GM08714 (cell line): ENCODE measurements around the gene SYNDIG1.

Experiments used
- H3K4me3 ChIP-seq: fragments of 200-500 bp; sonication (Bioruptor generic); 2 replicates; pipeline ENCODE4 v1.5.1; 2014; ENCODE audit warnings: mild to moderate bottlenecking, low read length, inconsistent platforms
- ZNF274 ChIP-seq: IDR thresholded peaks from 2 replicates; pipeline ENCODE4 v1.6.1; 2012; ENCODE audit warnings: mild to moderate bottlenecking, low read depth, low read length

Gene SYNDIG1

DNA sequence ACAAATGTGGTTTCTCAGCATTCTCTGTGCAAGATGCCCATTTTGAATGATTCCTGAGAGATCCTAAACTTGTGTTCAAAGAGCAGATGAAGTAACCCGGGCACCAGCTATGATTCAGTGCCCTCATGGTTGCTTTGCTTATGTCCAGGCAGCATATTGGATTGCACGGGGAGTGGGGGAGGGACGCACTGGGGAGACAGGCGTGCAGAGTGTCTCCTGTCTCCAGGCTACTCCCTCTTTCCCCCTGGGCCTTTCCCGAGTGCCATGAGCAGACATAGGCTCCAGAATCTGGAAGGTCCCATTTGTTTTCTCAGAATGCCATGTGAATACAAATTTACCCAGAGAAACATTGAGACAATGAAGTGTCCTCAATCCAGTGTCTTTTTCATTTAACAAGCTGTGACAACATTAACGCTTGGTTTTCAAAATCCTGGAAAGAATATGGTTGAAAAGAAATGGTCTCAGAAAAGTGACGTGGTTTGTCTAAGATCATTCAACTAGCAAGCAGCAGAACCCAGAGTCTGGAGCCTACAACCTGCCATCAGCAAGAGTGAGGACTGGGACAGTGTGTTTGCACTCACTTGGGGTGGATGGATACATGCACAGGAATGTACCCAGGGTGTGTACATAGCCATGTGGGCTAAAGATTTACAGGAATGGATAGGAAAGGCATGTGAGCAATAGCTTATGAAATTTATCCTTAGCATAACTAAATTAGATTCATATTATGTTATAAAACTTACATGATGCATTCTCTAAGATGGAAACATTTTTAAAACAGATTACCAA is 4.2 kb downstream of the SYNDIG1 start:
- TF ChIP-seq ZNF274, result no peak
- H3K4me3 ChIP-seq, result no peak overlapping the region

DNA sequence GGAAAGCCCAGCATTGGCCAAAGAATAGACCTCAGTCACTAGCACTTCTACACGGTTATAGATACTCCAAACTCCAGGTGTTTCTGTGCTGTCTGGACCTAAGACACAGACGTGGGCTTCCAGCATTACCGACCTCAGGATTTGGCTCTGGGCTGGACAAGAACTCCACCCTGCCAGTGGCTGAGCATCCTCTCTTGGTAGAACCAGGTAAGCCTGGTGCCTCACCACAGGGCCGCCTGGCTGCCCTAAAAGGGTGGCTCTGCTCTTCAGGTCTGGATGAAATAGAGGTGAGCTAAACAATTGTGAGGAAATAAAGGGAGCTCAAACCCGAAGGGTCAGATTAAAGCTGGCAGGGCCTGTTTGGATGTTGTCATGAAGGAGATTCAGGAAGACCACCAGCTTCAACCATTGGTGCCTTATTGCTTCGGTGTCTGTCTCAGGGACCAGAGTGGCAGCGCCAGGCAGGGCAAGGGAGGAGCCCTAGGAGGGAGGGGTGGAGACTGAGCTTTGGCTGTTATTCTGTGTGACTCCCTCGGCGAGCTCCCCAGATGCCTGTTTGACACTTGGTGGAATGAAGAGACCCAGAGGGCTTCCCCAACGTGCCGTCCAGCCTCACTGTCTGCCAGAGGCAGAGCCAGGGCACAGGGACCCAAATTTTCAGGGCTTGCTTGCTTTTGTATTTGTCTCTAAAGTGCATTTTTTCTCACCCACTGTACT is 8.6 kb downstream of the SYNDIG1 start:
- TF ChIP-seq ZNF274, result no peak
- no peak overlapping the region for H3K4me3 ChIP-seq

DNA sequence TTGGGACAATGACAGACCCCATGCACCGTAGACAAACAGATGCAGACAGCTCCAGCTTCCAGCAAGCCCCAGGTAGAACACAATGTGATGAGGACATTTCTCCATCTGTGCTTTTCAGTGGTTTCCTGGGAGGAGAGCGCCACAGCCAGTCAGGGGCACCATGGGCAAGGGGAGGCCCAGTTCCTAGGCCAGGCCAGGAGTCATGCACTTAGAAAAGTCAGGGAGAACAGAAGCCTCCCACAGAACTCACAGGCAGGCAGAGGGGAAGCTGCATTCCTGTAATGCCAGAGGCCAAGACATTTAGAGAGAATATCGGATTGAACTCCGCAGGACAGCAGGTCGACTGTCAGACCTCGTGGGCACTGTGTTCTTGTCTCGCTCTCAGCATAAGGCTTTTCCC is 9.2 kb downstream of the SYNDIG1 start:
- no peak for TF ChIP-seq ZNF274

DNA sequence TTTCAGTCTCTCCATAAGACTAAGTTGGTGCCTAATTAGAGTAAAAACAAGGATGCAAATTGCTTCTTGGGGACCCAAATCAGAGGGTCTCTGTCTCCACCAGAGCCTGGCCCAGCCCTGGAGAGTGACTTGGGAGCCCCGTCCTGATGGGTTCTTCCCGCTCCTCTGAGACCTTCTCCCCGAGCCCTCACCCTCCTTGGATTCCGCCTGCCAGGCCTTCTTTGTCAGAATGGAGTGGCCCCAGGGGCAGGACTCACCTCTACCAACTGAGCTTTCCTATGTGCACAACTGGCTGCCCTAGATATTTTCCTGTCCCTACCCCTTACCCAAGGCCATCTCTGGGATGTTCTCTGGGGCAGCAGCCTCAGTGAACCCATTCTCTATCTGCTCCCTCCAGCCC is 9.7 kb downstream of the SYNDIG1 start:
- H3K4me3 ChIP-seq, result no peak overlapping the region
- TF ChIP-seq ZNF274, result no peak

More for the DNA sequence above, 9.2 kb downstream of the SYNDIG1 start:
- no peak overlapping the region for H3K4me3 ChIP-seq

DNA sequence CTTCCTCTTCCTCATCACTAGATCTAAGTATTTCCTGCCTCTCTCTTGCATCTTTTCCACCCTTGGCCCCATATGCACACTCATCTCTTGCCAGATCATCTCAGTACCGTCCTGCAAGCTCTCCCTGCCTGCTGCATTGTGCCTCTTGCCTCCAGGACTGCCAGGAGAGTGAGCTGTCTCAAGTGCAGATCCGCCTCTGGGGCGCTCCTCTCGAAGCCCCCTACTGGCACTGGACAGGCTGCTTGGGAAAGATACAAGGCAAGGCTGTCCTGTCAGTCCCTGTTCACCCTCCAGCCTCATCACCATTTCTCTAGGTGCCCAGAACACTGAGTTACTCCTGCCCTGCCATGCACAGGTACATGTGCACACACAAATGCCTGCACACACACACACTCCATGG is 10.2 kb downstream of the SYNDIG1 start:
- H3K4me3 ChIP-seq, result no peak overlapping the region
- no peak for TF ChIP-seq ZNF274

DNA sequence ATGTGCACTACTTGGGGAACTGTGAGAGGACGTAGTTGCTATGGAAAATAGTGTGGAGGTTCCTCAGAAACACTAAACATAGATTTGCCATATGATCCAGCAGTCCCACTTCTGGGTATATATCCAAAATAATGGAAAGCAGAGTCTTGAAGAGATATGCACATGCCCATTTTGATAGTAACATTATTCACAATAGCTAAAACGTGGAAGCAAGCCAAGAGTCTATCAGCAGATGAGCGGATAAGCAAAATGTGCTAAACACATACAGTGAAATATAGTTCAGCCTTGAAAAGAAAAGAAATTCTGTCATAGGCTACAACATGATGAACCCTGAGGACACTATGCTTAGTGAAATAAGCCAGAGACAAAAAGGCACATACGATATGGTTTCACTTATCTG is 11.1 kb downstream of the SYNDIG1 start:
- TF ChIP-seq ZNF274, result no peak
- no peak overlapping the region for H3K4me3 ChIP-seq

DNA sequence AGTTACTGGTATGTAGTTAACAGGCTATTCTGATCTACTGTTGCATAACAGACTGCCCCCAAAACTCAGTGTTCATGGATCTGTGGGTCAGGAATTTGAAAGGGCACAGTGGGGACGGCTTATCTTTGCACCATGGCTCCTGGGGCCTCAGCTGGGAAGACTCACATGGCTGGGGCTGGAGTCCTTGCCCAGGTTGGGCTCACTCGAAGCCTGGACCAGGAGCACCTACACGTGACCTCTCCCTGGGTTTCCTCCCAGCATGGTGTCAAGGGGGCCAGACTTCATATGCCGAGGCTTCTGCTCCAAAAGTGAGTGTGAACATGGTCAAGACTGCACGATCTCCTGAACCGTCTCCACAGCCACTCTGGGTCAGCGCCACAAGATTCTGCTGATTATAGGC is 11.7 kb downstream of the SYNDIG1 start:
- no peak for TF ChIP-seq ZNF274
- no peak overlapping the region for H3K4me3 ChIP-seq

DNA sequence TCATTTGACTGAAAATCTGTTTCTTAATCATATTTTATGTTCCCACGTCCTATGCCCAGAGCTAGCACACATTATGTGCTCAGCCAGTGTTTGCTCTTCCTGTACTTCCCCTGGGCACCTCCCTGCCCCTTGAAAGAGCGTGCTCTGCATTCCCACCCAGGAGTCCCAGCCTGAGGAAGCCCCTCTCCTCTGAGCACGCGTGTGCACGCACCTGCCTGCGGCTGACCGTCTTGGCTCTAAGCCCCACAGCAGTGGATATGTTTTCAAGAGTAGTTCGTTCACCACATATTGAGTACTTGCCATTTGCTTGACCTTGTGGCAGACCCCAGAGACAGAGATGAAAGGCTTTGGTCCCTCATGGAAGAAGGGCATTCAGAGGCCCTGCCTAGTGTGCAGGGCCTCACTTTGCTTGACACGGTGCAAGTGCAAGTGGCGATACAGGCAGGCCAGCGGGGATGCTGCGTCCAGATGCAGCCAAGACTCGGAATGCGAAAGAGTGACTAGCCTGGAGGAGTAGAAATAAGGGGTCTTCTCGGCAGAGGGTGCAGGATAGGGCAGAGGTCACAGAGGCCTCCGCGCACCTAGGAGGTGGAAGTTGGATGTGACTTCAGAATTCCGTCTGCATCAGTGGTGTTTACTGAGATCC is 14.1 kb downstream of the SYNDIG1 start:
- TF ChIP-seq ZNF274, result no peak
- no peak overlapping the region for H3K4me3 ChIP-seq

DNA sequence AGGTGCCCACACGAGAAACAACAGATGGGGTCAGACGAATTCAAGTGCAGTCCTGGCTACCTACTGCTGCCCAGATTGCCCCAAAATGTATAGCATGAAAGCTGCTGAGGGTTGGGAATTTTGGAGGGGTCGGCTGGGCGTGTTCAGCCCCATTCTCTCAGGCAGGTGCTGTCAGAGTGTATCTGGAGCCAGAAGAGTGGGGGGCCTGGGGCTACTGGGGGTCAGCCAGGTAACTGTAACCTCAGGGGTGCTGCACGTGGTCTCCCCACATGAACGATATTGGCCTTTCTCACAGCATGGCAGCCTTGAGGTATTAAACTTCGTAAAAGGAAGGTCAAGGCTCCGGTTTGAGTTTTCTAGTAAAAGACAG is 14.6 kb downstream of the SYNDIG1 start:
- no peak for TF ChIP-seq ZNF274

DNA sequence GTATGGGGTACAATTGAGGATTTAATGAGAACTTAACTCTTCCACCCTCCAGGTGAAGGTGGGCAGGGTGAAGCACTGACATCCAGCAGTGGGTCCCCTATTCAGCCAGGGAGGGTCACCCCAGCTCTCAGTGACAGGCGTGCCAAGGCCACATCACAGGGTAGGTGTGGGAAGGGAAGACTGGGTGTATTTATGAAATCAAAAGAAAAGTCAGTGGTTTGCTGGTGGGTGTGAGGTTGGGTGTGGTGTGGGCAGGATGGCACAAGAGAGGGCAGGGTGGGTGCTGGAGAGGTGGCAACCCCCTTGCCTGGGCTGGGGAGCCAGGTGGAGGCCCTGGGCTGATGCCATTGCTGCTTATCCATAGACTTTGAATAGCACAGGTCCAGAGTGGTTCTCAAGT is 16.6 kb downstream of the SYNDIG1 start:
- TF ChIP-seq ZNF274, result no peak
- H3K4me3 ChIP-seq, result no peak overlapping the region

More for the DNA sequence above, 14.6 kb downstream of the SYNDIG1 start:
- H3K4me3 ChIP-seq, result no peak overlapping the region

DNA sequence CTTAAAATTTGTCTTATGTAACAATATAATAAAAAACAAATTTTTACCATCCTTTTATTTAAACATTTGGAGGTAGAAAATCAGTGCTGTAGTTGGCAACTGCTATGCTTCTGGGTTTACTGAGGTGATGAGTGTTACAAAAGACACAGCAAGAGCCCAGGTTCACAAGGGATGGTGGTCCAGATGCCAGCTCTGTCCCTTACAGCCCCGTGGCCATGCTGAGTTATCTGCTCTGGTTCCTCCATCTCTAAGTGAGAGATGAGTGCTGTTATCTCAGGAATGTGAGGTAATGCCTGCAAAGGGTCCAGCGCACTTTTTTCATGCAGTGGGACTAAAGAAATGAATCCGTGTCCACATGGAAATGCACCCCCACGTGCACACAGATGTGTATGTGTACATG is 17.8 kb downstream of the SYNDIG1 start:
- TF ChIP-seq ZNF274, result no peak
- no peak overlapping the region for H3K4me3 ChIP-seq

DNA sequence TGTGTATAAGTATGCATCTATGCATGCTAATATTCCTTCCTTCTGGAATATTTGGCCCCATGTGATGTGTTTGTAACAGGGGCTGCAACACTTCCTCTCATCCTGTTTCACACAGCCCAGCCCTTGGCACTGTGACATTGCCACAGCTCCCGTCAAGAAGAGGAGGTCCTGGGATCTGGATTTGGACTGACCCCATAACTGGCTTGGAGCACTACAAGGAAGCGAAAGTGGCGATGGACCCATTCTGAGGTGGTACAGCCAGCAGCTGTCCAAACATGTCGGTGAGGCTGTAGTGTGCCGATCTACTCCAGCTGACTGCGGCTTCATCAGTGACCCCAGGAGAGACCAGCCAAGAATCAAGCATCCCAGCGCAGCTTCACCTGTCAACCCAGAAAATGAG is 18.2 kb downstream of the SYNDIG1 start:
- H3K4me3 ChIP-seq, result no peak overlapping the region
- TF ChIP-seq ZNF274, result no peak

DNA sequence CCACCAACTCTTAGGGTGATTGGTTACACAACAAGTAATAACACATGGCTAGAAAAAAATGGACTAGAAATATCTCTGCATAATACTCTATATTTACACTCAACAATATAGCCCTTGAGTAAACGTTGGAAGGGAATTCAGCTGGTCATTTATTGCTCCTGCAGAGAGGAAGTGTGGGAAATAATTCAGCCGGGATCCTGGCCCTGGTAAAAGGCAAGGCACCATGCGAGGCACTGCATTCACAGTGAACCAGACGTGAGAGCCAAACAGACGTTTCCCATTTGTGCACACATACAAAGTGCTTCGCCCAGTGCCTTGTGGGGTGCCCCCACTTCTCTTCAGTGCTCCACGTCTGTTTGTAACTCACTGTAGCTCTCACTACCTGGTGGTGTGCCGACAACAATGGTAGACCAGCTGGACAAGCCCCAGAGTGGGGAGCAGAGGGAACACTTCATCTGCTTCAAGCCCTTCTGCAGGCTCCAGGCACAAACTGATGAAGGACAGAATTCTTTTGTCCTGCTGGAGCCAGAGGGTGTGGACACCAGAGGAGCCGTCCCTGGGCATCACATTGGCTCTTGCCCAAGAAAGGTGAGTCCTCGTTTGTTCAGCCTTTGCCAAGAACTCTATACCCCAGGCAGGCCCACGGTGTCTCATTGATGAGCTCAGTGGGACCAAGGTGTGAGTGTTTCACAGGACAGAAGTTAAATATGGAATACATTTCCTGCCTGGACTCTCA is 18.8 kb downstream of the SYNDIG1 start:
- no peak overlapping the region for H3K4me3 ChIP-seq
- no peak for TF ChIP-seq ZNF274

DNA sequence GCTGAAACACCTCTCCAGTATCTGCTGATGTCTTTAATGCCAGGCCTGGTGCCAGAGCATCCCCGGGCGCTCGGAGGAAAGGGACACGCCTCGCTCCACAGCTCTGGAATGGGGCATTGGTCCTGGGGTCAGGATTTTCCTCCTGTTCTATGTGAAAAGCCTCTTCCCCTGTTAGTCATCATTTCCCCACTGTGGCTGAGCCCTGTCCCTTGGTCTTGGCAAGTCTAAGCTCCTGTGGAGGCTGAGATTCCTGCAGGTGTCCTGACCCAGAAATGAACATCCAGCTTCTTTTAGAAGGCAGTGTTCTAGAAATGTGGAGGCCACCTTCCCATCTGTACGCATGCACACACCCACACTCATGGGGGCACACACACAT is 19.4 kb downstream of the SYNDIG1 start:
- TF ChIP-seq ZNF274, result no peak
- no peak overlapping the region for H3K4me3 ChIP-seq

DNA sequence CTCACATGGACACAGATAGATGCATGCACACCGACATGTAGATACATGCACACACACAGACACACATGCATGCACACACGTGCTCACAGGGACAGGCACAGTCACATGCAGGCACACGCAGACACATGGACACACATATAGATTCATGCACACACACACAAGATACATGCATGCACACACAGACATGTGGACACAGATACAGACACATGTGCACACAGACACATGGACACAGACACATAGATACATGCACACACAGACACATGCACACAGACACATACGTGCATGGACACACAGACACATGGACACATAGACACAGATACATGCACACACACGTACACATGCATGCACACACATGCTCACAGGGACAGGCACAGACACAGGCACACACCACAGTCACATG is 19.8 kb downstream of the SYNDIG1 start:
- no peak overlapping the region for H3K4me3 ChIP-seq
- TF ChIP-seq ZNF274, result no peak
